ENCODE measurements around the gene GANAB. TPM values are rescaled to one million over a fixed set of nuclear protein-coding genes. Genes with fewer than 3 reads are reported as not detected.

The GANAB gene
- total RNA-seq, 1 donor from 2014 or later: 271 TPM

DNA sequence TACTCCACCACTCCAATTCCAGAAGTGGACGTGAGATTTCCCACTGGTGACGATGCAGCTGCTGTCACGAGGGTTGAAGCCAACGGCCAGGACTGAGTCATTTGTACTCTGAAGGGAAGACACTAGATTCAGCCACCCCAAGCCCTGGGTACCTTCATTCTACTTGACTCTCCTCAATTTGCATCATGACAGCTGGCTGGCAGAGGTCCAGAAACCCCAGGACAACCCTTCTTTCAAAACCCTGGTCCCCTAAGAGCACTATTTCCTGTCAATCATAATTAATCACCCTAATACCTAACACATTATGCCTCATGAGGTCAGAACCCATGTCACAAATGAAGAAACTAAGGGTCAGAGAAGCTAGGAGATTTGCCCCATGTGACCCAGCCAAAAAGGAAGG is 38.7 kb downstream of the GANAB start:
- TF ChIP-seq, protein P1, sequence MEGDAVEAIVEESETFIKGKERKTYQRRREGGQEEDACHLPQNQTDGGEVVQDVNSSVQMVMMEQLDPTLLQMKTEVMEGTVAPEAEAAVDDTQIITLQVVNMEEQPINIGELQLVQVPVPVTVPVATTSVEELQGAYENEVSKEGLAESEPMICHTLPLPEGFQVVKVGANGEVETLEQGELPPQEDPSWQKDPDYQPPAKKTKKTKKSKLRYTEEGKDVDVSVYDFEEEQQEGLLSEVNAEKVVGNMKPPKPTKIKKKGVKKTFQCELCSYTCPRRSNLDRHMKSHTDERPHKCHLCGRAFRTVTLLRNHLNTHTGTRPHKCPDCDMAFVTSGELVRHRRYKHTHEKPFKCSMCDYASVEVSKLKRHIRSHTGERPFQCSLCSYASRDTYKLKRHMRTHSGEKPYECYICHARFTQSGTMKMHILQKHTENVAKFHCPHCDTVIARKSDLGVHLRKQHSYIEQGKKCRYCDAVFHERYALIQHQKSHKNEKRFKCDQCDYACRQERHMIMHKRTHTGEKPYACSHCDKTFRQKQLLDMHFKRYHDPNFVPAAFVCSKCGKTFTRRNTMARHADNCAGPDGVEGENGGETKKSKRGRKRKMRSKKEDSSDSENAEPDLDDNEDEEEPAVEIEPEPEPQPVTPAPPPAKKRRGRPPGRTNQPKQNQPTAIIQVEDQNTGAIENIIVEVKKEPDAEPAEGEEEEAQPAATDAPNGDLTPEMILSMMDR (IDR thresholded peaks at IDR 0.05; ENCODE audit: insufficient read depth, low read length, poor library complexity, severe bottlenecking): no peak
- no peak for DNase-seq (ENCODE audit: low read depth)
- Histone ChIP-seq H3K36me3 (ENCODE audit: control insufficient read depth, insufficient read depth, low read length) (no peaks in the 10 kb centered on the region), H3K4me3 (ENCODE audit: low read depth, low read length) (no peak overlapping the region), H3K27me3 (ENCODE audit: control insufficient read depth, insufficient read depth, low read length) (no peaks in the 10 kb centered on the region)

DNA sequence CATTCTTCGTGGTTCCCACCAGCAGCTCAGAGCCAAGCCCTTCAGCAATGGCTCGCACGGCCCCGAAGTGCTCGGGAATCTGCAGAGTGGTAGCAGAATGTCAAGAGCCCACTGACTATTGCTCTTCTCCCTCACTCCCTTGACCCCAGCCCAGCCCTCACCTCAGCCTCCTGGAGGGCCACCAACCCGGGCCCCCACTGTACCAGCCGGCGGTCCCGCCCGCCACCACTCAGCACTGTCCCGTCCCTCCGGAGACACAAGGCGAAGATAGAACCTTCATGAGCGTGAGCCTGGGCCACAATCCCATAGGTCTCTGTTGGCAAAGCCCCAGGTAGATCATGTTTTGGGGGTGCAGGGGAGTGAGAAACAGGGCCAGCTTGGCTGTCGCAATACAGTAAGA is 40.5 kb downstream of the GANAB start:
- Histone ChIP-seq H3K36me3 (ENCODE audit: control insufficient read depth, insufficient read depth, low read length) (no peaks in the 10 kb centered on the region), H3K4me3 (ENCODE audit: low read depth, low read length) (no peak overlapping the region), H3K27me3 (ENCODE audit: control insufficient read depth, insufficient read depth, low read length) (no peaks in the 10 kb centered on the region)
- TF ChIP-seq, protein P1 (IDR thresholded peaks at IDR 0.05; ENCODE audit: insufficient read depth, low read length, poor library complexity, severe bottlenecking): no peak
- no peak for DNase-seq (ENCODE audit: low read depth)

DNA sequence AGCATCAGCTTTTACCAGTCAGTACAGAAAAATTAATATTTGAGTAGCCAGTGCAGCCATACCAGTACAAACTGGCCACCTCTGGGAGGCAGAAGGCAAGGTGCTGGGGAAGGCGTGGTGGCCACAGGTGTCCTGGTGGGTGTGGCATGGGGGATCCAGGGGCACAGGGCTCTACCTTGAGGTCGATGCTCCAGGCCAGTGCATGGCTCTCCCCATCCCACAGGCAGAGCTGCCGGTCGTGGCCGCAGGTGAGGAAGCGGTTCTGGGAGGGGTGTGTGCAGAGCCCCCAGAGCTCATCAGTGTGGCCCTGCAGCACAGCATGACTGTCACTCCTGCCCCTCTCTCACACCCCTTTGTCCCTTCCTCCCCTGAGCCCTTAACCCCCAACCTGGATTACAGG is 40.9 kb downstream of the GANAB start:
- TF ChIP-seq, protein P1 (IDR thresholded peaks at IDR 0.05; ENCODE audit: insufficient read depth, low read length, poor library complexity, severe bottlenecking): no peak
- DNase-seq (ENCODE audit: low read depth): no peak
- no peaks in the 10 kb centered on the region for H3K36me3 ChIP-seq (ENCODE audit: control insufficient read depth, insufficient read depth, low read length)
- no peak overlapping the region for H3K4me3 ChIP-seq (ENCODE audit: low read depth, low read length)
- H3K27me3 ChIP-seq (ENCODE audit: control insufficient read depth, insufficient read depth, low read length): no peaks in the 10 kb centered on the region

GRCh38 chr11:62604460-62605120 is 41.8 kb downstream of the GANAB start:
- no peak overlapping the region for H3K4me3 ChIP-seq (ENCODE audit: low read depth, low read length)
- H3K27me3 ChIP-seq (ENCODE audit: control insufficient read depth, insufficient read depth, low read length): no peaks in the 10 kb centered on the region
- H3K36me3 ChIP-seq (ENCODE audit: control insufficient read depth, insufficient read depth, low read length): no peaks in the 10 kb centered on the region
- DNase-seq (ENCODE audit: low read depth): no peak
- TF ChIP-seq, protein P1 (IDR thresholded peaks at IDR 0.05; ENCODE audit: insufficient read depth, low read length, poor library complexity, severe bottlenecking): no peak

- no peaks in the 10 kb centered on the region for H3K36me3 ChIP-seq (ENCODE audit: control insufficient read depth, insufficient read depth, low read length)
- no peak for DNase-seq (ENCODE audit: low read depth)
- no peak overlapping the region for H3K4me3 ChIP-seq (ENCODE audit: low read depth, low read length)
- H3K27me3 ChIP-seq (ENCODE audit: control insufficient read depth, insufficient read depth, low read length): no peaks in the 10 kb centered on the region
- TF ChIP-seq, protein P1 (IDR thresholded peaks at IDR 0.05; ENCODE audit: insufficient read depth, low read length, poor library complexity, severe bottlenecking): no peak
These were observed 42.6 kb downstream of the GANAB start for GRCh38 chr11:62603776-62604299.

GRCh38 chr11:62603072-62603408 is 43.4 kb downstream of the GANAB start:
- Histone ChIP-seq H3K4me3 (ENCODE audit: low read depth, low read length) (no peak overlapping the region), H3K36me3 (ENCODE audit: control insufficient read depth, insufficient read depth, low read length) (no peaks in the 10 kb centered on the region), H3K27me3 (ENCODE audit: control insufficient read depth, insufficient read depth, low read length) (no peaks in the 10 kb centered on the region)
- DNase-seq (ENCODE audit: low read depth): no peak
- TF ChIP-seq, protein P1 (IDR thresholded peaks at IDR 0.05; ENCODE audit: insufficient read depth, low read length, poor library complexity, severe bottlenecking): no peak

Data from kidney epithelial cell (primary cell).